ENCODE results near the gene PRAMEF13.
"Not testable (repeated sequence)": the region's sequence is repeated elsewhere in the genome, so short reads cannot be mapped to it uniquely, and the experiment has no call there.

The PRAMEF13 gene

DNA sequence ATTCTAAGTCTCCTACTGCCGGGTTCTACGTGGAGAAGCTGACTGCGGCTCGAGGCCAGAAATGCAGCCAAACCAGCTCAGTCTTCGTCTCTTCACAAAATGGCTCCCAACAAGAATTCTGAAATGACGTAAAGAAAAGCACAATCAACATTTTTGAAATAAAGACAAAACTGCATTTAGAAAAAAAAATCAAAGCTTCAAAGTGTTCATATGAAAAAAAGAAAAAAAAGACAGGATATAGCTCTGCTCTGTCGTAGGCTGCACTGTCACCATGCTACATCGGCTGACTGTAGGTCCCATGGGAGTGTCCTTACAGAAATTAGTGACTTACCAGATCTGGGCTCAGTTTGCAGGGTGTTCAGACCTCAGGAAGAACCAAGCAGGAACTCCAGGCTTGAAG, 35.7 kb downstream of the PRAMEF13 start, which contains the start of gene HNRNPCL4:
TSS of gene HNRNPCL4 (minus strand) at position 101 of the 400 bp plus-strand sequence. CDS start 164 bp downstream, outside the sequence.
- not testable (repeated sequence) for DNase-seq

DNA sequence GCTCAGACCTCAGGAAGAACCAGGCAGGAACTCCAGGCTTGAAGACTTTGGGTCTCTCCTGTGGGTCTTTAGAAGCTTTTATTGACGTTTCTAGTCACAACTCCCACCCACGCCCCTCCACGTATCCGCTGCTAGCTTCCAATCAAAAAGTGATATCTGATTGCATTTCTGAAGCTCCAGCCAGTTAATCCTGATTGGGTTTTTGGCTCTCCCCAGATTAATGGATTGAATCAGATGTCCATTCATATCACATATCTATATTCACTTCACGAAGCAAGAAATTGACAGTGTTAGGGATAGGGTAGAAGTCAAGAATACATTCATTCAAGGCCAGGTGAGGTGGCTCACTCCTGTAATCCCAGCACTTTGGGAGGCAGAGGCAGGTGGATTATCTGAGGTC, 45.3 kb downstream of the PRAMEF13 start, which contains the start of gene PRAMEF26:
TSS of gene PRAMEF26 (minus strand) at position 101 of the 400 bp plus-strand sequence. CDS start 2,914 bp downstream, outside the sequence.
- not testable (repeated sequence) for DNase-seq

Measured in cortex of kidney (tissue), 1 donor.